Hematopoietic multipotent progenitor cell treated with erythropoietin and hydrocortisone succinate and interleukin-3 and kit ligand, for 8 days (in vitro differentiated cells): Measurements from ENCODE around the gene HLA-F.

Experiments
- DNase-seq: peaks from one replicate; pipeline ENCODE4 v3.0.0-alpha.2; 2015

The HLA-F gene

DNA sequence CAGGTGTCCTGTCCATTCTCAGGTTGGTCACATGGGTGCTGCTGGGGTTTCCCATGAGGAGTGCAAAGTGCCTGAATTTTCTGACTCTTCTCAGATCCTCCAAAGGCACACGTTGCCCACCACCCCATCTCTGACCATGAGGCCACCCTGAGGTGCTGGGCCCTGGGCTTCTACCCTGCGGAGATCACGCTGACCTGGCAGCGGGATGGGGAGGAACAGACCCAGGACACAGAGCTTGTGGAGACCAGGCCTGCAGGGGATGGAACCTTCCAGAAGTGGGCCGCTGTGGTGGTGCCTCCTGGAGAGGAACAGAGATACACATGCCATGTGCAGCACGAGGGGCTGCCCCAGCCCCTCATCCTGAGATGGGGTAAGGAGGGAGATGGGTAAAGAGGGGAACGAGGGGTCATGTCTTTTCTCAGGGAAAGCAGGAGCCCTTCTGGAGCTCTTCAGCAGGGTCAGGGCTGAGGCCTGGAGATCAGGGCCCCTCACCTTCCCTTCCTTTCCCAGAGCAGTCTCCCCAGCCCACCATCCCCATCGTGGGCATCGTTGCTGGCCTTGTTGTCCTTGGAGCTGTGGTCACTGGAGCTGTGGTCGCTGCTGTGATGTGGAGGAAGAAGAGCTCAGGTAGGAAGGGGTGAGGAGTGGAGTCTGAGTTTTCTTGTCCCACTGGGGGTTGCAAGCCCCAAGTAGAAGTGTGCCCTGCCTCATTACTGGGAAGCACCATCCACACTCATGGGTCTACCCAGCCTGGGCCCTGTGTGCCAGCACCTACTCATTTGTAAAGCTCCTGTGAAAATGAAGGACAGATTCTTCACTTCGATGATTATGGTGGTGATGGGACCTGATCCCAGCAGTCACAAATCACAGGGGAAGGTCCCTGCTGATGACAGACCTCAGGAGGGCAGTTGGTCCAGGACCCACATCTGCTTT lies 2.0 kb downstream of the HLA-F start:
- DNase-seq = no peak

DNA sequence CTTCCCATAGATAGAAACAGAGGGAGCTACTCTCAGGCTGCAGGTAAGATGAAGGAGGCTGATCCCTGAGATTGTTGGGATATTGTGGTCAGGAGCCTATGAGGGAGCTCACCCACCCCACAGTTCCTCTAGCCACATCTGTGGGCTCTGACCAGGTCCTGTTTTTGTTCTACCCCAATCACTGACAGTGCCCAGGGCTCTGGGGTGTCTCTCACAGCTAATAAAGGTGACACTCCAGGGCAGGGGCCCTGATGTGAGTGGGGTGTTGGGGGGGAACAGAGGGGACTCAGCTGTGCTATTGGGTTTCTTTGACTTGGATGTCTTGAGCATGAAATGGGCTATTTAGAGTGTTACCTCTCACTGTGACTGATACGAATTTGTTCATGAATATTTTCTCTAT lies 2.8 kb downstream of the HLA-F start:
- DNase-seq = no peak

DNA sequence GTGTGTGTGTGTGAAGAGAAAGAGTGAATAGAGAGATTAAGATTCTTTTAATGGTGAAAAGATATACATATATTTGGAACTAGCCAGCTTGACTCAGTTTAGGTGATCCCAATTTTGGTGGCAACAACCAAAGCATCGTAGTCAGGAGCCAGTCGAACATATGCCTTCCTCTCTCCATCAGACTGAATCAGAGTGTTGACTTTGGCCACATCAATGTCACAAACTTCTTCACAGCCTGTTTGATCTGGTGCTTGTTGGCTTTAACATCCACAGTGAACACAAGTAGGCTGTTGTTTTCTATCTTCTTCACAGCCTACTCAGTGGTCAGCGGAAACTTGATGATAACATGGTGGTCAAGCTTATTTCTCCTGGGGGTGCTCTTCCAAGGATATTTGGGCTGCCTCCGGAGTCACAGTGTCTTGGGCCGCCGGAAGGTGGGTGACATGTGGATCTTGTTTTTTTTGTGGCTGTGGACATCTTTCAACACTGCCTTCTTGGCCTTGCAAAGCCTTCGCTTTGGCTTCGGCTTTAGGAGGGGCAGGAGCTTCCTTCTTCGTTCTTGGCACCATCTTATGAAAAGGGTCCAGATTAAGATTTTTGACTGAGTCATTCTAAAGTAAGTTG lies 3.4 kb downstream of the HLA-F start:
- no peak for DNase-seq

DNA sequence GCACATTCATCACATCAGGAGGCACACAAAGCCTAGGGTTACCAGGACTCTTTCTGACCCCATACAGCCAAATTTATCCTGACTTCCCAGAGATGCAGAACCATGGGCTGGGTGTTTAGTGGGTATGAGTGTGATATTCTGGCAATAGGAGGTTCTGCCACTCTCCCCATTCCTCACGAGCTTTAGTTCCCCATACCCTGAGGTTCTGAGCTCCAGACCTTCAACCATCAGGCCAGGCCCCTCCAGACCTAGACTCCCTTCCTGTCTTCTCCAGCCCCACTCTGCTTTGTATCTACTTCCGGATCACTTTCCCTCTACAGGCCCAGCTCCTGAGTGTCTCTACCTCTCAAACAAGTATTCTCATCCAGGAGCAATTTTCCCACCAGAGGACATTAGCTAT lies 4.4 kb downstream of the HLA-F start:
- no peak for DNase-seq

DNA sequence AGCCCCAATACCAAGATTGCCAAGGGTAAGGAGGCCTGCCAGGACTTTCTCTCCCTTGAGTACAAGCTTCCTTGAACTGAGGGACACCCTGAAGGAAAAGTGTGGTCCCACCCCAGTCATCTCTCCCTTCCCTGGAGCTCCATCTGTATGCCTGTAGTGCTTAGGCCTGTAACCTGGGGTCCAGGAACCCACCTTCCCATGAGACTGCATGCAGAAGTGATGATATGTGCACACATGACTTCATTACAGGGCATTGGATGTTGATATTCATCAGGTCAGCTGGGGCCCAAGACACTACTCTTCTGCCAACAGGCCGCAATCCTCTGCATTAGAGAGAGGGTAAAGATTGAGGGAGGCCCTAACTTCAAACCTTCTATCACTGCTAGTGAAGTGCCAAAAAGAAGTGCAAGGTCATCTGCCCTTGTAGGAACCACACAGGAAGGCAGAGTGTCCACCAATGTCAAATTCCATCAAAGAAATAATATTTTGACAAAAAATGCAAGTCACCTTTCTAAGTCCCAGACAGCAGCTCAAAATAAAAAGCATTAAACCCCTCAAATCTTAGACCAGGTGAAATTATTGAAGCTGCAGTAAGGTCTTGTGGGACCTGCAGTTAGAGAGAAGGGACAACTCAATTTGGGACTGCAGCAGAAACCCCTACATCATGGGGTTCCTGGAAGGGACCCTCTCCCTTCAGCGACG lies 5.1 kb downstream of the HLA-F start:
- no peak for DNase-seq

DNA sequence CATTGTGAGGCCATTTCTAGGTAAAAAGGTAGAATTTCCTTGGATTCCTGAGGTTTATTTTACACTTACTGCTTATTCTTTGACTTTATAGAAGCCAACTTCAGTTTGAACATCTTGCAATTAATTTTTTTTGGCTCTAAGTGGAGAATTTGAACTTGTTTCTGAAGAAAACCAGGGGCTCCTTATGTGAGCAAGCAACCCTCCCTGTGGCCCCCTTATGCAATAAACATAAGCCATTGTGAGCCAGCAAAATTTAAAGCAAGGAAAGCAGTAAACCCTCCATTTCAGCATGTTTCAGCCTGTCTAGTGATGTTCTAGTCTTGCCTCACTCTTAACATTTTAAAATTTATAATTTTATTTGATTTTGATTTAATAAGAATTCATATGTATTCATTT lies 5.6 kb downstream of the HLA-F start:
- DNase-seq = no peak

DNA sequence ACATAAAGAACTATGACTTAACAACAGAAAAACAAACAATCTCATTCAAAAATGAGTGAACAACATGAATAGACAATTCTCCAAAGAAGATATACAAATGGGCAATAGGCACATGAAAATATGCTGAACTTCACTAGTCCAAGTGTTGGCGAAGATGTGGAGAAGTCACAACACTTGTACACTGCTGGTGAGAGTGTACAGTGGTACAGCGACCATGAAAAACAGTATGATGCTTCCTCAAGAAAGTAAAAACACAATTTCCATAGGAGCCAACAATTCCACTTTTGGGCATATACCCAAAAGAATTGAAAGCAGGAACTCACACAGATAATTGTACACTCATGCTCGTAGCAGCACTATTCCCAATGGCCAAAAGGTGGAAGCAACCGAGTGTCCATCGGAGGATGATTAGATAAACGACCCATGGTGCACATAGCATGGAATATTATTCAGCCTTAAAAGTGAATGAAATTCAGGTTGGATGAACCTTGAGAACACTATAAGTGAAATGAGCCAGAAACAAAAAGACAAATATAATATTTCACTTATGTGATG lies 6.6 kb downstream of the HLA-F start:
- no peak for DNase-seq

DNA sequence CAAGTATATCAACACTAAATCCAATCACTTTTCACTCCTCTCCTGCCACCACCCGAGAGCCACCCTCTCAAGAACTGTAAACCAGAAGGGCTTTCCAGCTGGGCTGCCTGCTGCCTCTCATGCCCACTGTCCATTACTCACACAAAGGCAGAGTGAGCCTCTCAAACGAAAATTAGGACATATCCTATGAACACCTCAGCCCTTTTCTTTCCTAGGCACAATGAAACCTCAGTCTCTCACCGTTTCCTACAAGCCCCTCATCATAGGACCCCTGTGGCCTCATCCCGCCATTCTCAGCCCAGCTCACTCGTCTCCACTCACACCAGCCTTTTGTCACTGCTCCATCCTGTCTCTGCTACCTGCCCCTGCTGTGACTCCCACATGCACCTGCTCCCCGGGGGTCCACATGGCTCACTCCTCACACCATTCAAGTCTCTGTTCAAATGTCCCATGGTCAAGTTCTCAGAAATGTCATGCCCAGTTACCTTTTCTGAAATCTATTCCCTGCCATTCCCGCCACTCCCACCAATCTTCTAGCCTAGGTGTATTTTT lies 7.4 kb downstream of the HLA-F start:
- DNase-seq = no peak

DNA sequence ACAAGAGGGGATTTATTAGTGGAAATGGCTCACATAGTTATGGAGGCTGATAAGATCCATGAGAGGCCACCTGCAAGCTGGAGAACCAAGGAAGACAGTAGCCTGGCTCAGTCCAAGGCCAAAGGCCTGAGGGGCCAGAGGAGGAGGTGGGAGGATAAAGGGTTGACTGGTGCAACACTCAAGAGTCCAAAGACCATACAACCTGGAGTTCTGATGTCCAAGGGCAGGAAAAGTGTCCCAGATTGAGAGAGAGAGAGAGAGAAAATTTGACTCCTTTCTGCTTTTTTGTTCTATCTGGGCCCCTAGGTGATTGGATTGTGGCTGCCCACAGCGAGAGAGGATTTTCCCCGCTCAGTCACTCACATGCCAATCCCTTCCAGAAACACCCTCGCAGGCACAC lies 8.0 kb downstream of the HLA-F start:
- DNase-seq = no peak

DNA sequence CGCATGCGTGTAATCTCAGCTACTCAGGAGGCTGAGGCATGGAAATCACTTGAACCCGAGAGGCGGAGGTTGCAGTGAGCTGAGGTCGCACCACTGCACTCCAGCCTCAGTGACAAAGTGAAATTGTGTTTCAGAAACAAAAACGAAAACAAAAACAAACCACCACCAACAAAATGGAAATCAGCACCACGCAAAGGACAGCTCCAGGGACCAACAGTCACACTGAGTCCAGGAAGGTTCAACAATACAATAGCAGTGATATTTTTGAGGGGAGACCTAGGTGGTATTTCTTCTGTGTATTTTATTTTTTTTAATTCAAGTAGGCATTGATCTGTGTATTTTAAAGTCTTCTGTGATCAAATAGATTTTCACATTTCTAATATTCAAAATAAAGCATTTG lies 9.8 kb downstream of the HLA-F start:
- no peak for DNase-seq

DNA sequence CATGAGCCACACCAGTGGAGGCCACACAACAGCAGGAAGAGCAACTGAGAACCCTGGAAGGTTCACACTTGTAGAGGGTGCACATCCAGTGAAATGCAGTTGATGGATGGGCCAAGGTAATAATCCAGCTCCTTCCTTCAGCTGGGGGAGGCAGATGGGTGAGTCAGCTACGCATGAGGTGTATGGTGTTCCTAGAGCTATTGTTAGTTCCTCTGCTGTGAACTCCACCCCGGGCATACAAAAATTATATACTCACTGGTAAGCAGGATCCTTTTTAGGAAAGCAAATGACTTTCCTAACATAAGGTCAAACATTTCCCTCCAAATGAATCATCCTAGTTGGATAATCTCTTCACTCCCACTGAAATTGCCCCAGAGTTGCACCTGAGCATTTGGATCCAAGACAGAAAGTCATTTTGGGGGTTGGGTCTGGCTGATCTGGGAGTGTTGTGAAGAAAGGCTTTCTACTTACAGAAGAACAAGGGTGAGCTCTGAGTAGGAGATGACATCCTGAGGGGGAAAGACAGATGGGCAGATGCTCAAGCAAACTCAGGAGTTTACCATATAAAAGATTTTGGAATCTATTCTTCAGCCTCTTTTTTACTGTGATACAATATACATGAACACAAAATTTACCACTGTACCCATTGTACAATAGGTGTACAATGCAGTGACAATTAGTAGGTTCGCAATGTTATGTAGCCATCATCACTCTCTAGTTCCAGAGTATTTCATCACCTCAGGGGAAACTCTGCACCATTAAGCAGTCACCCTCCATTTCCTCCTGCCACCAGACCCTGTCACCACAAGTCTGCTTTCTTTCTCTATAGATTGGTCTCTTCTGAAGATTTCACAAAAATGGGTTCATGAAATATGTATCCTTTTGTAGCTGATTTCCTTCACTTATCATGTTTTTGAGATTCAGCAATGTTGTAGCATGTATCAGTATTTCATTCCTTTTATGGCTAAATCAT lies 11.1 kb downstream of the HLA-F start:
- DNase-seq = no peak

DNA sequence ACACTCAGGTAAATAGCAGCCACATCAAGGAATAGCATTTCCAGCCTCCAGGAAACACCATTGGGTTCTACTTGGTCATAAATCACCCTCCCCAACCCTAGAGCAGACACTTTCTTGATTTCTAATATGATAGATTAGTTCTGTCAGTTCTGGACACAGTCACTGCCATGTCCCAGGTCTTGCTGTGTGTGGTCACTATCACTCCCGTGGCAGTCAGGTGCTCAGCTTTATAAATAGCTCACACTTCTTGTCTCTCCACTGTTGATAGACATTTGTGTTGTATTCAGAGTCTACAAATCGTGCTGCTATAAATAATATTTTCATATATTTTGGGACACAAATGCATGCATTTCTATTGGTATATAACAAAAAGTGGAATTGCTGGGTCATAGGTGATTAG lies 13.3 kb downstream of the HLA-F start:
- no peak for DNase-seq

DNA sequence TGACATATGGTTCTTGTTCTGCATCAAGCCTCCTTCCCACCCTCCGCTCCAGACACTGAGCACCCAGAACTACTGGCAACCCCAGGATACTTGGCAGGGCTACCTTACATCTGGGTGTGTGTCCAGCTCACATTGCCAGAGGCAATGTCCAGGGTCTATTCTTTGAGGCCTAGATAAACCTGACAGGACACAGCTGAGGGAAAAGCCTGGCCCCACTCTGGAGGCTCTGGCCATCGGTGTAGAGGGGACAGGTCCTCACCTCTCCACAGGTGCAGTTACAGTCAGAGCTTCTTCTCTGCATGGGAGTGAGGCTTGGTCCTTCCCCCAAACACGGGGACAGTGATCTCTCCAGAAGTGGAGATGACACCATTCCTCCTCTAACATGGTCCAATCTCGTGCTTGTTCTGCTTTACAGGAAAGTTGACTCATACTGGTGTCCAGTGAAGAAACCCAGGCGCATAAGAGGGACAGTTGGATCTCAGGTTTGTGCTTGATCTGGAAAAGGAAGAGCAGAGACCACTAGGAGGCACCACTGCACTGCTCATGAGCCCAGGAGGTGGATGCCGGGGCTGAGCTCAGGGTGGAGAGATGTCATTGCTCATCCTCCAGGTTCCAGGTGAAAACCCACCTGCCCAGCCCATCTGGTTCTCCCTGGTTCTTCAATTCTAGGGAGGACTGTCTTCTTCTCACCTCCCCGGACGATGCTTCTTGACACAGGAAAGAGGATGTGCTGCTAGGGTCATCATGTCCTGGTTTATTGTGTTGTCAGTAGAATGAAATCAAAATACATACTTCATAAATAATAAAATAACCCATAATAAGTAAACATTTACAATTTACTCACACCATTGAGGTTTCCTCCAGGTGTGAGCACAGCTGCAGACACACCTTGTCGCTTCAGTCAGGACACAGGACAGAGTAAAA lies 14.7 kb downstream of the HLA-F start:
- DNase-seq = peak; percentile 66

DNA sequence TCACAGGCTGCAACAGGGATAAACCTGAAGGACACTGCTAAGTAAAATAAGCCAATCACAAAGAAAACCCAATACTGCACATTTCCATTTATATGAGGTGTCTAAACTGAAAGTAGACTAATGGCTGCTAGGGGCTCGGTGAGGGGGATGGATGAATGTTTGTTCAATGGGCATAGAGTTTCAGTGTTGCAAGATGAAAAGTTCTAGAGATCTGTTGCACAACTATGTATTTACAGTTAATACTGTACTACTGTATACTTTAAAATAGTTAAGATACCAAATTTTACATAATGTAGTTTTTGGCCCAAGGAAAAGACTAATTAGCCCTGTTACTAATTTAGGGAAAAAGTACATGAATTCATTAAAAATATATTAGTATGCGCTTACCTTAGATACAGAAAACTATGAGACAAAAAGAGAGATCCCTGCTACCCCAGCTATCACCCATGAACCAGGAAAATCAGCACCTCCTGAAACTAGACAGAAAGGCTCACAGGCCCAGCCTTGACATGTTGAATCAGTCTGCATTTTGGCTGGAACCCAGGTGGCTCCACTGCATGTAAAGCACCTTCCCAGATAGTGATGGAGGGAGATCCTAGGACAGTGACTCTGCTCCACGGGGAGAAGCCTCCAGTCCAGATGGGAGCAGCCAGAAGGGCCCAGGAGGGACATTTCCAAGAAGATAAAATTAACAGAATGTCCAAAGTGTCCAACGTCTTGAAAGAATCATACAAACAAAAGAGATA lies 16.1 kb downstream of the HLA-F start:
- DNase-seq = no peak

DNA sequence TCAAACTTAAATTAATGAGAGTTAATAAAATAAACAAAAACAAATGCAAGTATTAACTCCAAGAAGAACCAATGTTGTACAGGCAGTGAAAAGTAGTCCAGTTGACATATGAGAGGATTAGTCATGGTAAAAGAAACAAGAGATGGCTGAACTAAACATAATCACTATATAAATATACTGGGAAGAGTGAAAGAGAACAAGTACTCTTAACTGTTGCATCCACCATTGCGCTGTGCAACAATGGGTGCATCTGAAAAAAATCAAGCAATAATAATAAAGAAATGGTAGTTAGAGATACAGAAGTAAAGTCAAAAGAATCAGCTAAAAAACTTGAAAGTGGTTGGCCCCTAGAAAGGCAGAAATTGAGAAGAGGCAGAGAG lies 16.6 kb downstream of the HLA-F start:
- DNase-seq = no peak

DNA sequence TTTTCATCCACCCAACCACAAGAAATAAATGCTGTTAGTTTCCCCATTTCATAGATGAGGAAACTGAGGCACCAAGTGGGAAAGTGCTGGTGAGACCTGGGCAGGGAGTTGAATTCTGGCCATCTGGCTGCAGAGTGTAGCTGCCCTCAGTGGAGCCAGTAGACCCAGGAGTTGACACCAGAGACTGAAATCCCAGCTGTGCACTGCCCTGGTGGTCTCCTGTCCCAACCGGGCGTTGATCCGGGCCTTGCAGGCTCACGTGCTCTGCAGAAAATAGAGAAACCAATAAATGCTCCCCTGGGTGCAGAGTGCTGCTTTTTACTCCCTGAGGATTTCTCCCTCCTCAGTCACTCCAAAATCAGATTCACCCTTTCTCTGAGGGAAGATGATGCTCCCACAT lies 18.4 kb downstream of the HLA-F start:
- no peak for DNase-seq

DNA sequence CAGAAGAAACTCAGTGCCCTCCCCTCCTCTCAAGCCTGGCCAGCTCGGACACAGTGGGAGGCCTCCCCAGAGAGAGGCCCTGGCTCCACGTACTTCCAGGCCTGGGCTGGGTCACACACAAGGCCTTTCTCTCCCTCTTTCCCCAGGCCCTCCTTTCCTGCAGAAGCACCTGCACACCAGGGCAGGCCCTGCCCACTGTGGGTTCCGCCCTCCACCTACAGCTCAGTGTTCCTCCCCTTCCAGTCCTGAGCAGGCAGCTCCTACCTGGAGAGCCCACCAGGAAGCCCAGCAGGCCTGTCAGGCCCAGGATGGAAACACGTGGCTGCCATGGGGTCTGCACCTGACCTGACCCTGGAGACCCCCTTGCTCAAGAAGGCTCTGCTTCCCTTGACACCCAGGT lies 18.9 kb downstream of the HLA-F start:
- DNase-seq = no peak

DNA sequence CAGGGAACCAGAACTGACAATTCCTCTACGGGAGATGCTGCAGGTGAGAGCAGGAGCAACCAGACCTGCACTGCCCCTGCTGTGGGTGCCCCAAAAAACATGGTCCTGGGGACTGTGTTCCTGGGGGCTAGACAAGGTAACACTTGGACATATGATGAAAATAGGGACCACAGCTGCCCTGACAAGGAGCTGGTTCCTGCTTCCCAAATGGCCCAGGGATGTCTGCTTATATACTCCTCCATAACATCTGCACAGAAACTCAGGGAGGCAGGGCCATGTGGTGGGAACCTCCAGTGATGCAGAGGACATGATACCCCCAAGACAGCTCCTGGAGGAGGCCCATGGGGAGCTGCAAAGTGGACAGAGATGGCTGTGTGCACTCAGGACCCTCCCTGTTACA lies 19.8 kb downstream of the HLA-F start:
- DNase-seq = no peak

DNA sequence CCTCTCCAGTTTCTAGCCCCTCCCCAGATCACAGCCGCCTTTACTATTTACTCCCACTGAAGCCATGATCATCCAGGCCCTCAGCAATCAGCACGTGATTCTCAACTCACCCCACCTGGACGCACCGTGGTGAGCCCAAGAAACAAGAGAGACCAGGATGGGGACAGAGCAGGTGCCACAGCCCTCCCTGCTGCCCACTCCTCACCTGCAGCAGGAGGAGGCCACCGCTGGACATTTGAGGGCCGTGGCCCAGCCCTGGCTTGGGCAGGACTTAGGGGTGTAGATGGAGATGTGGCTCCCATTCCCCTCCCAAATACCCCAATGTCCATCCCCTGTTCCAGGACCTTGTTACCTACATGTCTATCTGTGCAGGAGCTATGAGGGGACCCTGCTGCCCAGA lies 20.3 kb downstream of the HLA-F start:
- DNase-seq = no peak

DNA sequence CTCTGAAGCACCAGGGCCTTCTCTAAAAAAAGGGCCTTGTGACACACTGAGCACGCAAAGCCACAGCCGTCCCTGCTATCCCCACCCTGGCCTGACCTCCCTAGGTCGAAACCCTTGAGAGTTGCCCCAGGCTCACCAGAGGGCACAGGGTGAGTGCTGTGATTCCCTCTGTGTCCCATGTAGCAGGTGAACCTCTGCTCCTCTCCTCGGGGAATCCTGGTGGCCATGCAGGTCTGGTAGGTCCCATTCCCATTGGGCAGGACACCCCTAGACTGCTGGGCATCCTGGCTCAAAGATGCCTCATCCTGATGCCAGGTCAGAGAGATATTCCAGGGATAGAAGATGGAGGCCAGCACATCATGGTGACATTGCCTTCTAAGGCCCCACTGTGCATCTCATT lies 20.9 kb downstream of the HLA-F start:
- no peak for DNase-seq
